HG03575 (cell line): ENCODE data around the gene CYP26C1.
A peak's percentile ranks its signal among the peaks of the same experiment; 100 is the strongest.
"Not testable (repeated sequence)": the region's sequence is repeated elsewhere in the genome, so short reads cannot be mapped to it uniquely, and the experiment has no call there.

Experiments
- ATAC-seq: cut with Tn5 transposase; IDR thresholded peaks from one replicate; pipeline ENCODE4 v1.9.1; 2021; ENCODE audit not compliant: unreplicated experiment, insufficient number of reproducible peaks, low FRiP score; ENCODE audit errors: extremely low read depth

Gene CYP26C1

DNA sequence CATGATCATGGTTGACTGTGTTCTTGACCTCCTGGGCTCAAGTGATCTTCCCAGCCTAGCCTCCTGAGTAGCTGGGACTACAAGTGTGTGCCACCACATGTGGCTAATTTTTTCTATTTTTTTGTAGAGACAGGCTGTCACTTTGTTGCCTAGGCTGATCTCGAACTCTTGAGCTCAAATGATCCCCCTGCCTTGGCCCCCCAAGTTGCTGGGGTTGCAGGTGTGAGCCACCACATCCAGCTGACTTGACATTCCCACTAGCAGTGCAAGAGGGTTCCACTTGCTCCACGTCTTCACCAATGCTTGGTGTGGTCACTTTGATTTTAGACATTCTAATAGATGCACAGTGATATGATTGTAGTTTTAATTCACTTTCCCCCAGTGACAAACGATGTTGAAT is 38.2 kb downstream of the CYP26C1 start:
- ATAC-seq: no peak

DNA sequence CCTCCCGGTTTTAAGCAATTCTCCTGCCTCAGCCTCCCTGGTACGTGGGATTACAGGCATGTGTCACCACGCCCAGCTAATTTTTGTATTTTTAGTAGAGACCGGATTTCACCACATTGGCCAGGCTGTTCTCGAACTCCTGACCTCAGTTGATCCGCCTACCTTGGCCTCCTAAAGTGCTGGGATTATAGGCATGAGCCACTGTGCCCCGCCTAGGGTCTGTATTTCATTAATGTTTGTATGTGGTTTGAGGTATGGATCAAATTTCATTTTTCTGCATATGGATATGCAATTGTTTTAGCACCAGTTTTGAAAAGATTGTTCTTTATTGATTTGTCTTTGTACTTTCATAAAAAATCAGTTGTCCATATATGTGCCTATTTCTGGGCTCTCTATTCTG is 39.1 kb downstream of the CYP26C1 start:
- no peak for ATAC-seq

DNA sequence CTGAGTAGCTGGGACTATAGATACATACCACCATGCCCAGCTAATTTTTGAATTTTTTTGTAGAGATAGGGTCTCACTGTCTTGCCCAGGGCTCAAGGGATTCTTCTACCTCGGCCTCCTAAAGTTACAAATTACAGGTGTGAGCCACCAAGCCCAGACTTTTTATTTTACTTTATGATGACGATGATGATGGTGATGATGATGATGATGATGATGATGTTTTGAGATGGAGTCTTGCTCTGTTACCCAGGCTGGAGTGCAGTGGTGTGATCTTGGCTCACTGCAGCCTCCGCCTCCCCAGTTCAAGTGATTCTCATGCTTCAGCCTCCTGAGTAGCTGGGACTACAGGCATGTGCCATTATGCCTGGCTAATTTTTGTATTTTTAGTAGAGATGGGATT is 40.5 kb downstream of the CYP26C1 start:
- ATAC-seq: not testable (repeated sequence)

DNA sequence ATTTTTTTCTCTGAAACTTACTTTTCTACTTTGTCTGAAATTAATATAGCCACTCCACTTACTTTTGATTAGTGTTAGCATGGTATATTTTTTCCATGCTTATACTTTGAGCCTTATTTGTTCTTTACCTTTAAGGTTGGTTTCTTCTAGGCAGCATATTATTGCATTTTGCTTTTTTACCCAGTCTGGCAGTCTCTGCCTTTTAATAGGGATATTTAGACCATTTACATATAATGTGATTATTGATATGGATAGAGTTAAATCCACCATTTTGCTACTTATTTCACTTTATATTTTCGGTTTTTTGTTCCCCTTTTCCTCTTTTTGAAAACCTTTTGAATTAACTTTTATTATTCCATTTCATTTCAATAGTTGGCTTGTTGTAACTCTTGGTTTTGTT is 43.4 kb downstream of the CYP26C1 start:
- no peak for ATAC-seq

DNA sequence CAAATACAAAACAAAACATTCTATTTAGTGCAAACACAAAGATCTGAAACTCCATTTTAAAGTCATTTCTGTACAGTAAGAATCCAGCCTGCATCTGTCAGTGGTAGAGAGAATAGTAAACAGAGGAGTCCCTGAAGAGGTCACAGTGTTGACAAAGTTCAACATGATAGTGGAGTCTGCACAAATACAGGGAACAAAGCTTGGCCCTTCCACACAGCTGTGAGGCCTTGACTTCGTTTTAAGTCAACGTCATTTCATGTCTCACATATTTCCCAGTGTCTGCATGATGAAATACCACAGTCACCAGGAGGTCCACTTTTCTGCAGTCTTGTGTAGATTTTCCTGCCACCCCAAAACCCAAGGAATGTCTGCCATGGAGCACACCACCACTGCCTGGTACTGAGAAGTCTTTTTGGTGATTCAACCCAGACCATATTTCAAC is 46.1 kb downstream of the CYP26C1 start:
- no peak for ATAC-seq

DNA sequence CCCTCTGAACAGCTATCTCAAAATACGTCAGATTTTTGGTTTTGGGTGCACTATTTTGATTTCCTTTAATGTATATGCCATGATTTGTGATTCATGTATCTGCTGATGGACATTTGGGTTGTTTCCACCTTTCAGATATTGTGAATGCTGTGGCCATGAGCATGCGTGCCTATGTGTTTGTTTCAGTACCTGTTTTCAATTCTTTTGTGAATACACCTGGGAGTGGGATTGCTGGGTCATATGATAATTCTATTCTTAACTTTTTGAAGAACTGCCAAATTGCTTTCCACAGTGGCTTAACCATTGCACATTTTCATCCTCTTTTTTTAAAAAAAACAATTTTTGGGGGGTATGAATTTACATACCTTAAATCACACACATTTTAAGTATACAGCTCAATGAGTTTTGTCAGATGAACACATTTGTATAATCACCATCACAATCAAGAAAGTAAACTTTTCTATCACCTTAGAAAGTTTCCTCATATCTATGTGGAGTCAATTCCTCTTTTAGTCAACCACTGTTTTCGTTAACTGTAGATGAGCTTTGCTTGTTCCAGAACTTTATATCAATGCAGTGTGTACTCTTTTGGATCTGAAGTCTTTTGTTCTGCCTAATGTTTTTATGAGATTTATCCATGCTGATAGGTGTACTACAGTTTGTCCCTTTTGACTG is 50.0 kb downstream of the CYP26C1 start:
- peak; percentile 52 for ATAC-seq

DNA sequence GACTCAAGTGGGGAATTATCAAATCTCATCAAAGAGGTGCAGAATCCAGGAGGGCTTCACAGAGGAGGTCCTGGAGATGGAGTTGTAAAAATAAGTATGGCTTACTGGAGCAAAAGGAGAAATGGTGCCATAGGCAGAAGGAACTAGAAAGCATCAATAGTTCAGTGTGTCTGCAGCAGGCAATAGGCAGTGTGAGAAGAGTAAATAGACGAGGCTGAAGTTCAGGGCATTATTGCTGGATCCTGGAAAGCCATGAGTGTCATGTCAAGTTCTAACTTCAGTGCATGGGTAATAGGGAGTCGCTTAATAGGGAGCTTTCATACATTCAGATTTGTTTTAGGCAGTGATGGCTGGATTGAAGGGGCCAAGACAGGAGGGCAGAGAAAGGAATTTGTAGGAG is 52.4 kb downstream of the CYP26C1 start:
- ATAC-seq: no peak

DNA sequence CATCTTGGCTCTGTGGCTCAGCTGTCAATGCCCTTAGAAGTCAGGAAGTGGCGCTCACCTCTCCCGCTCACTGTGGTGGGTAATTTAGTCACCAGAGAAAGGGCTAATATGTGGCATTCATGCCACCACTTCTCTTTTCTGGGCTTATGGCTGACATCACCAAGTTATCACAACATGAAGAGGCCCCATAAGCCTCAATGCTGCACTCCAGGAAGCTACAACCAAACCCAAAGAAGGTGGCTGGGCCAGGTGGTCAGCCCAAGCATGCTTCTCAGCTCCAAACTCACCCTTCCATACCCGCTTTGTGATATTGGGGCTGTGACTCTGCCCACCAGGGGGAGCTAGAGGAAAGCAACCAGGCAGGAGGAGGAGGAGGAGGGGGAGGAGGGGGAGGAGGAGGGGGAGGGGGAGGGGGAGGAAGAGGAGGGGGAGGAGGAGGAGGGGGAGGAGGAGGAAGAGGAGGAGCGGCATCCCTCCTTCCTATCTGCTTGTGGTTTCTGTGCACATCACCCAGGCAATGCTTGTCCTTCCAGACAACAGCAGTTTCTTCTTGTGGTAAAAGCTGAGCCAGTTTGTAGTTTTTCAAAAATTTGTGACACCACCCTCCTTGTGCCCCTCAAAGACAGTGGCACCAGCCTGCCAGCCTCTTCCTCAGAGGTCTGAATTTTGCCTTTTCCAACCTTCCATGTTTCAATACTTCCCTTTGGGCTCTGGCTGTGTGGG is 55.2 kb downstream of the CYP26C1 start:
- no peak for ATAC-seq
